Upper lobe of right lung (tissue), 1 donor: ENCODE data around the gene TCIRG1. TPM values are rescaled to one million over a fixed set of nuclear protein-coding genes. Genes with fewer than 3 reads are reported as not detected.

Experiments
- ATAC-seq: fragments of 200-7000 bp; cut with Tn5 transposase; one replicate; pipeline ENCODE4 v1.9.1; 2020; ENCODE audit warnings: mild to moderate bottlenecking, moderate library complexity
- DNase-seq: peaks from one replicate; pipeline ENCODE4 v3.0.0-alpha.2; 2020
- H3K27ac ChIP-seq: fragments of 200-600 bp; one replicate; pipeline ENCODE4 v1.8.0; 2022
- H3K27me3 ChIP-seq: fragments of 200-600 bp; one replicate; pipeline ENCODE4 v1.8.0; 2022; ENCODE audit warnings: mild to moderate bottlenecking
- H3K36me3 ChIP-seq: fragments of 200-600 bp; one replicate; pipeline ENCODE4 v1.8.0; 2022
- H3K4me1 ChIP-seq: fragments of 200-600 bp; one replicate; pipeline ENCODE4 v1.8.0; 2022
- H3K4me3 ChIP-seq: fragments of 200-600 bp; one replicate; pipeline ENCODE4 v1.8.0; 2022; ENCODE audit warnings: mild to moderate bottlenecking
- H3K9me3 ChIP-seq: fragments of 200-600 bp; one replicate; pipeline ENCODE4 v1.8.0; 2022
- CTCF ChIP-seq: fragments of 200-600 bp; IDR thresholded peaks from one replicate; pipeline ENCODE4 v1.8.0; 2022; ENCODE audit warnings: antibody characterized with exemption
- intact Hi-C: fragments of 100-400 bp; cut with DNase I; formaldehyde crosslinking; loops from one replicate; pipeline ENCODE4 v1.11.0; 2022
- total RNA-seq: library from RNA; stranded (reverse); fragmentation: NEBNext Ultra II Directional; extraction: Animal tissue kit (Norgen Biotek cat#: 25700); gene quantifications from one replicate; pipeline ENCODE4 v1.2.1, GENCODE V29; 2021
- donor health status: DM: no; HTN: yes; CAD: no; lungs with severe emphysema.

The TCIRG1 gene
- total RNA-seq, 1 donor from 2014 or later, result 216 TPM

- no peak for TF ChIP-seq CTCF
- Histone ChIP-seq H3K4me1 (peaks cover 10% of the 10 kb centered on the region), H3K27ac (no peak overlapping the region), H3K4me3 (no peak overlapping the region), H3K9me3 (no peaks in the 10 kb centered on the region), H3K27me3 (no peaks in the 10 kb centered on the region), H3K36me3 (peaks cover 56% of the 10 kb centered on the region)
- DNase-seq (peak; percentile 62), ATAC-seq (no peak)
- intact Hi-C loops, result no loop called here
Measured at GRCh38 chr11:68044898-68045351, 6.1 kb downstream of the TCIRG1 start.

- Histone ChIP-seq H3K4me1 (no peaks in the 10 kb centered on the region), H3K27me3 (no peaks in the 10 kb centered on the region), H3K9me3 (no peaks in the 10 kb centered on the region), H3K27ac (no peak overlapping the region), H3K4me3 (no peak overlapping the region), H3K36me3 (peaks cover 78% of the 10 kb centered on the region)
- no peak for TF ChIP-seq CTCF
- intact Hi-C loops, result no loop called here
- ATAC-seq (no peak), DNase-seq (peak; percentile 64)
Measured at GRCh38 chr11:68047437-68048290, 8.8 kb downstream of the TCIRG1 start.

- TF ChIP-seq CTCF, result no peak
- Histone ChIP-seq H3K27ac (no peak overlapping the region), H3K9me3 (no peaks in the 10 kb centered on the region), H3K36me3 (peaks cover 72% of the 10 kb centered on the region), H3K27me3 (no peaks in the 10 kb centered on the region), H3K4me3 (no peak overlapping the region), H3K4me1 (no peaks in the 10 kb centered on the region)
- intact Hi-C loops, result no loop called here
- ATAC-seq (no peak), DNase-seq (peak; percentile 62)
Measured at GRCh38 chr11:68048681-68049508, 10.1 kb downstream of the TCIRG1 start.

- DNase-seq (no peak), ATAC-seq (no peak)
- no peaks in the 10 kb centered on the region for H3K9me3 ChIP-seq
- no peak for TF ChIP-seq CTCF
- H3K4me3 ChIP-seq, result no peak overlapping the region
- intact Hi-C loops, result no loop called here
- no peaks in the 10 kb centered on the region for H3K27me3 ChIP-seq
- H3K4me1 ChIP-seq, result no peaks in the 10 kb centered on the region
- H3K36me3 ChIP-seq, result peaks cover 63% of the 10 kb centered on the region
- no peak overlapping the region for H3K27ac ChIP-seq
Measured at GRCh38 chr11:68049509-68050370, 10.9 kb downstream of the TCIRG1 start.

- DNase-seq (peak; percentile 58), ATAC-seq (no peak)
- peaks cover 57% of the 10 kb centered on the region for H3K36me3 ChIP-seq
- no peaks in the 10 kb centered on the region for H3K4me1 ChIP-seq
- H3K27ac ChIP-seq, result no peak overlapping the region
- no peak overlapping the region for H3K4me3 ChIP-seq
- no peaks in the 10 kb centered on the region for H3K9me3 ChIP-seq
- no peak for TF ChIP-seq CTCF
- intact Hi-C loops, result no loop called here
- no peaks in the 10 kb centered on the region for H3K27me3 ChIP-seq
Measured at GRCh38 chr11:68050371-68050841, 11.6 kb downstream of the TCIRG1 start.
